NCI-H2107 treated with DMSO at 0.1 percent for 48 hours (cell line): Measurements from ENCODE around the gene LLPH.

Experiments
- DNase-seq: peaks from one replicate; lab custom pipeline; 2025; ENCODE audit not compliant: unreplicated experiment; lab: John Stamatoyannopoulos, UW

The LLPH gene

DNA sequence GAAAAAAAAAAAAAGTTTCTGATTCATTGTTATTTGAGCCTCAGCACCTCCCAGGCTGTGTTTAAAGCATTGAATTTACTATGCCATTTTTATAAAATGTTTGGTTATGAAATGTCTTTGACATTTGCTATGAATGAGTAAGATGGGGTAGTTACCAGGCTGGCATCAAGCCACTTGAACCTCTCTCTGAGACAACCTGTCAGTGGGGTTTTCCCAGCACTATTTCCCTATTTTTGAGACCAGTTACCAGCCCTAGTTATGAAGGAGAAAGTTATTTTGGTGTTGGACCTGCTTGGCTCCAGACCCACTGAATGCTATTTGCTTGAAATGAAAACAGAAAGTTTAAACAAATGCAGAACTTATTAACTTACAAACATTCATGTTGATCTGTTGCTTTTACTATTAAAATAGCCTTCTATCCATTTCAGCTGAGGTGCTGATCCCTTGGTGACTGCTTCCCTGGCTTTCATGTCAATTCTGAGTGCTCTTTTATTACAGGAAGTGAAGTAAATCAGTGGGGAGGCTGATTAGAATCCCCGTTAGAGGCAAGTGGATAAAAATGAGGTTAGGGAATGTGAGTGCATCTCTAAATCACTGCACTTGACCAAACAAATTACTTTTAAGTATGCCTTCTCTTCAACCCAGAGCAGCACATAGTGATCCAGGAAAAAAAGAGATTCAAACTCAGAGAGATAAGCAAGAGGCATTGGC, 37.8 kb downstream of the LLPH start:
- no peak for DNase-seq

DNA sequence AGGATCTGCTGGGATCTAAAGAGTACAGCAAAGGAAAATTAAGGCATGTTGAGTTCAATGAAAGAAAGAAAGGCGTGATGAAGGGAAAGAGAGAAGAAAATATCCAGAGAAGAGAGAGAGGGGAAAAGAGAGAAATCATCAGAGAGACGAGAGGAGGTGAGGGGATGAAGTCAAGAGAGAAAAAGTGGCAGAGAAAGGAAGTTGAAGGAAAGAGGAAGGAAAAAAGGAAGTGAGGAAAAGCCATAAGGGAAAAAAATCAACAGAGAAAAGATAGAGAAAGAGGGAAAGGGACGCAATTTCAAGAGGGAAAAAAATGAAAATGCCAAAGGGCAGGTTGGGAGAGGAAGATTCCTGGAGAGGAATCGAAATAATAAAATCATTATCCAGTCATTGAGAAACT, 40.4 kb downstream of the LLPH start:
- DNase-seq, result no peak

DNA sequence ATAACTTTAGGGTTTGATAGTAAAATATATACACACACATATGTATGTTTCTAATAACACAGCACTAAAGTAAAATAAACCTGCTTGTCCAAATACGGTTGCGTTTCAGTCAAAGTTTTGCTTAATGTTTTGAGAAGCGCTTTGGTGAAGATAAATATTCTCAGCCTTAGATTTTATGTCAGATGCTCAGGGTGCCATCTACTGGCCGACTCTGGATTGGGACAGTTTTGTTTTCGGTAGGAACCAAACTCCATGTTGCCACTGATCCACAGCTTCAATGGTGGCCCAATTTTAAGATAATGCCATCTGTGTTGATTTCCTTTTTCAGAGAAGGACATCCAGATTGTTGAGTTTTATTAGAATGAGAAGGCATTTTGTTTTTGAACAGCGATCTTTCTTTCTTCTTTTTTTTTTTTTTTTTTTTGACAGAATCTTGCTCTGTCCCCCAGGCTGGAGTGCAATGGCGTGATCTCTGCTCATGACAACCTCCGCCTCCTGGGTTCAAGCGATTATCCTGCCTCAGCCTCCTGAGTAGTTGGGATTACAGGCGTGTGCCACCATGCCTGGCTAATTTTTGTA, 43.1 kb downstream of the LLPH start:
- DNase-seq, result peak; percentile 35

DNA sequence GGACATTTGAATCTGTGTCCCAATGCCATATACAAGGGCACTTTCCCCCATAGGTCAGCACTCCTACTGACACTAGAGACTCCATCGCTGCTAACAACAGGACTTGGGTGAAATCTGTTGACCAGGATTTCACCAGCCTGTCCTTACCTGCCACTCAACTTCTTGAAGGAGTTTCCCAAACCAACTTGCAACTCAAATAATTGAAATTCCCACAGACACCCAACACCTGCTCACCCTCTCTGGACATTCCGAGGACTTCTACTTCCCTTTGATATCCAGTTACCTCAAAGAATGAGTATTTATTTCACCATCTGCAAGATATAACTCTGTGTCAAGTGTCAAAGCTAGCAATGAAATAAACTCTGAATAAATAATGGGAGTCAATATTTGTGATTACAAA, 44.6 kb downstream of the LLPH start:
- DNase-seq, result no peak

DNA sequence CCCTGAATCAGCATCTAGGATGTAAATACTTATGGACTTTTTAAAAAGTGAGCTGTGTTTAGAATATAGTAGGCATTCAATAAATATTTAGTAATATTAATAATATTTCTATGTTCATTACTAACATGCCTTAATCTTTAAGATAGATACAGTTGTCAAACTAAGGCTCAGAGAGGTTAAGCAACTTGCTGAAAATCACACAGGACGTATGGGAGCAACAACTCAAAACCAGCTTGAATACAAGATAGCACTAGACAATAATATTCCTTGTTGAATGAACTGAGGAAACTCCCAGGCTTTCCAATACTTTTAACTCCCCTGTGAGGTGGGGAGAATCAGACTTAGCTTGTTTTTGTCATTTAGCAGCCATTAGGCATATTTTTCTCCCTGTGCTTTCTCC, 45.3 kb downstream of the LLPH start:
- DNase-seq, result no peak

DNA sequence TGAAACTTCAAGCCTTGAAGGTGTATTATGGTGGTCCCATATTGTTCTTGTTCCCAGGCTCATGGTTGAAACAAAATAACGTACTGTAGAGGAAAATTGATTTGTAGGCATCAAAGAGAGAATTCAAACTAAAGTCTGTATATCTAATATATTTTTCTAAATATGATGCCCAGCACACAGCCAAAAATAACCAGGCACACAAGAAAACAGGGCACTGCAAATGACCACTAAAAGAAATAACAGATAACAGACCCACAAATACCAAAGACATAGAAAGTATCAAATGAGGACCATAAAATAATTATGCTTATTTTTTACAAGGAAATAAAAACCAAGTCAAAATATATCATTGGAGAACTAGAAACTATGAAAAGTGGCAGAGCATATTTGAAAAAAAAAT, 46.8 kb downstream of the LLPH start:
- no peak for DNase-seq

DNA sequence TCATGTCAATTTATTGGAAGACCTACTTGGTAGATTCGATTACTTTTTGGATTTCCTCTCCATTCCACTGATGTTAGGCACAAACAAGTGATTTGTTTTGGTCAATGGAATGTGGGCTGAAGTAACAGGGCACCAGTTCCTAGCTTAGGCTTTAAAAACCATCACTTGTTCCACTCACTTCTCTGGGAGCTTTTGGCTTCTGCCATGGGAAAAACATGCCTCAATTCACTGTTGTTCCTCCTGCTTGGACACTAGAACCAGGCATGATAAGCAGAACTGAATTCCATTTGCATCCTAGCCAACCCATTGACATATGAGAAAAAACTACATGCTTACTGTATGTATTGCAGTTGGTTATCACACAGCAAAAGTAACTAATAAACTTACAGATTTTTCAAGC, 47.8 kb downstream of the LLPH start:
- DNase-seq, result no peak

DNA sequence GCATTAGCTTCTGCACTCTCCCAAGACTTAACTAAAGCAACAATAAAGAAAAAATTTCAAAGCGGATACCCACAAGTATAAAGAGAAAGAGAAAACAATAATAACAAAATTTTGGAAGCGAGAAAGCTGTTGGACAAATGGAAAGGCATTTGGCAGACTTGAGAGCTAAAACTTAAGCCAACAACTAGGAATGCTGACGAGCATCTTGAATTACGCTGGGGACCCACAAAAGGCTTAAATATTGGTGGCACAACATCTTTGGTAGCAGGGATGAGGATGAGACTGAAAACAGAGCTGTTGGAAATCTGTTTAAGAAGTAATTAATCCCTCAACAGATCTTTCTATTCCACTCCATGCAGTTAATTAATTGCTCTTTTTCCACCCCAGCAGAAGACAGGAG, 49.8 kb downstream of the LLPH start:
- no peak for DNase-seq

DNA sequence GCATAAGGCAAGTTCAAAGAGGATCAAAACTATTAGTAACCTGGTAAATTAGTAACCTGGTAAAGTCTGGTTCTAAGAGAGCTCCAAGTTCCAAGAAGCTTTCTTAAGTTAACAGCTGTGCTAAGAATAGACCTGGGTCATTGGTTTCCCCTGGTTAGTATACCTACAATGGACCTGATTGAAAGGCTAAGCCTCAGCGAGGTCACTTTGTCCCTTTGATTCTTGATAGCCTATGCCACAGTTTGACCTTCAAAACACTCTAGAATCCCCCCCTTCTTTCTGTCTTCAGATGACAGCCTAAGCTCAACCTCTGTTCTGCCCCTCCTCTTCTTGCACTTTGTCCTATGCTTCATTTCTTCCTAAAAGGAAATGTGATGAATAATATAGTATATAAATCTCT, 53.0 kb downstream of the LLPH start:
- DNase-seq, result no peak

DNA sequence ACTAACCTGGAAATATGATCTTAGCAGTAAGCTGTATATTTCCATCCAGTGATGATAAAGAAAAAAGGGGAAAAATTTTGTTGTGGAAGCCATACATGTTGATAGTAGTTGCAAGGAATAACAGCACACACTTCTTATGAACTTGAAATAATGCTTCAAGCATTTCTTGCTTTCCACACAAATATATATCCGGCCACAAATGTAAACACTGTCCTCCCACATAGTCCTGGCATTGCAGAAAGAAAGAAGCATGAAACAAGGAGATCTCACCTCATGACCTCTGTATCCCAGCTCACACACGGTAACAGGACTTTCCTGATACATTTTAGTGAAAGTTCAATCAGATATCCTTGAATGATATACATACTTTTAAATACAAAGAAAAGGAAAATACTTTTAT, 56.0 kb downstream of the LLPH start:
- DNase-seq, result no peak

DNA sequence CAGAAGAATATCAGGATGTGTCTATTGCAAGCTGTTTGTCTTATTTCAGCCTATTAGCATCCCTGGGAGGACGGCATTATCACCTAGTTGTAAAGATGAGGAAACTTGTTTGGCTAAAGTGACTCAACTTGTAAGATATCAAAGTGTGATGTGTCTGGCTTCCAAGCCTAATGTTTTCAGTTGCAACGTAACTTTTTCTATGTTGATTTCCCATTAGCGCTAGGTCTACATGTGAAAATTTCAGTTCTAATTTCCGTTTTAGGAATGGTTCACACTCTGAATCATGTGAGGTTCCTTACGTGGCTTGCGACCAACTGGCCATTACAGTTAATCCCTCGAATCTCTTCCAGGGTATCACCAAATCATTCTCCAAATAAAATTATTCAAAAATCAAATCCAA, 58.0 kb downstream of the LLPH start:
- no peak for DNase-seq

DNA sequence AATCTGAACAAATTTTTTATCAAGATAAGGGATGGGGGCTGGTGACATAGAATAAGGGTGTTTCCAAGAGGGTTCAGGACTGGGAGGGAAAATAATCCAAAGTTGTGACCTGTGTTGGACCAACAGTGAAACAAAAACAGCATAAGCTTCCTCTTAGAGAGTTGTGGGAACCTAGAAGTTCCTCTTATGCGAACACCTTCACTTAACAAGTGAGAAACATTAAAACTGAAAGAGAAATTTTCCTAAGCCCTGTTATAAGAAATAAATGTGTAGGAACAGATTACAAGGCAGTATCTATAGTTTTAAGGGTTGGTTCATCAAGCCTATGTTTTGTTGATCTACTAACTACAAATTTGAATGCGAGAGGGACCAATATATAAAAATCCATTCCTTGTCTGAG, 58.4 kb downstream of the LLPH start:
- no peak for DNase-seq

DNA sequence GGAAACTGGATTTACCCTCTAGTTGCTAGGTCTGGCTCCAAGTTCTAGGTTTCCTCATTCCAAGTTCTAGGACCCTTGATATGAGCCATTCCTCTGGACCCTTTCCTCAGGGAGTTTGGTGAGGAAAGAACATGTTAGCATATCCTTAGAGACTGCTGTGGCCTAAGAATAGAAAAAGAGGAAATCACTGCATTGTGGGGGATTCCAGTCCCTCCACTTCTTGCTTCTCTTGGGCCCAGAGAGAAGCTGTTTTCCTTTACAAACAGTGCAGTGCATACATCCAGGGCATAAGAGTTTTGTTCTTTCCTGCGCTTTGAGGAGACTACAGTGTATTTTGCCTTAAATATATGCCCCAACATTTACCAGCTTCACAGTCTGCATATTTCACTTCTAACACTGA, 59.0 kb downstream of the LLPH start:
- DNase-seq, result no peak

DNA sequence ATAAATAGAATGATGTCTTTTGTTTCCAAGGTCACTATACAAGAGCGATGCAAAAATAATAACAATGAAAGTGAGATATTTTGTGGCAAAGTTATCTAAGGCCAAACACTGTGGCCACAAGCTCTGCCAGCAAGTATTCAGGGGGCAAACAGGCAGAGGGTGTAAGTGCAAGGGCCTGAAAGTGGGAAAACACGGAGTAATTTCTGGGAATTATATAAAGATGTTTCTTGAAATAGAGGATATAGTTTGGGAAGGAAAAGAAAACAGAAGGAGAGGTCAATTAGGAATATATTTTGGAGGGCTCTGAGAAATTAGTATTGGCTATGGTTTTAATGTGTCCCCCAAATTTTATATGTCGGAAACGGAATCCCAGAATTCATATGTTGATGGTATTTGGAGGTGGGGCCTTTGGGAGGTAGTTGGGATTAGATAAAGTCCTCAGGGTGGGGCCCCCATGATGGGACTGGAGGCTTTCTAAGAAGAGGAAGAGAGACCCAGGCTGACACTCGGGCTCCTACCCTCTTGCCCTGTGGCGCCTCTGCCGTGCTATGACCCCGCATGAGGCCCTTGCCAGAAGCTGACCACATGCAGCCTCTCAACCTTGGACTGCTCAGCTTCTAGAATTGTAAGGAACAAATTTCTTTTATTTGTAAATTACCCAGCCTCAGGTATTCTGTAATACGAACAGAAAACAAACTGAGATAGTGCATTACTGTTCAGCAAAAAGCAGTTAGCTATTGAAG, 60.0 kb downstream of the LLPH start:
- no peak for DNase-seq

DNA sequence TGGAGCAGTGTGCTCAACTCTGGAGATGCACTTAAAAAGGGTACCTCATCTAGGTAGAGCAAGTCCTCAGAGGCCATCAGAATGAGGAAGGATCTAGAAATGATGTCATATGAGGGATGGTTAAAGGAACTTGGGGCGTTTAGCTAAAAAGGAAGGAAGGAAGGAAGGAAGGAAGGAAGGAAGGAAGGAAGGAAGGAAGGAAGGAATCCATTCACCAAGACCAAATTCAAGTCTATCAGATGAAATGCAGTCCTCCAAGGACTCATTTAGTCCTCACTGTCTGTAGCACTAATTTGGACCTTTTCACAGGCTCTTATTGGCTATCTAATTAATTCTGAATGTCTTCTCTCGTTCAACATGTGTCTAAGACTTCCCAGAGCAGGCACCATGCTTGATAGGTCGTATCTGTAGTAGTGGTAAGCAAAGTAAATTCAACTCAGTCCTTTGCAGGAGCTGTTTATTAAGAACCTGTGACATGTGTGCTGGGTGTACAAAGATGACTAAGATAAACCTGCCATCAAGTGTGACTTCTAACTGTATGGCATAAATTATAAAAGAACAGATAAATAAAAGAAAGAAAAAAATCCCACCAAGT, 63.5 kb downstream of the LLPH start:
- DNase-seq, result no peak
